Smooth muscle cell of the brain vasculature (primary cell): ENCODE measurements around the gene MAJIN.
A peak's percentile ranks its signal among the peaks of the same experiment; 100 is the strongest.

Experiments used
- DNase-seq: peaks from one replicate; pipeline ENCODE4 v3.0.0-alpha.2; 2012; ENCODE audit warnings: low read depth, low spot score

The MAJIN gene

GRCh38 chr11:64932324-64932723 lies 39.6 kb downstream of the MAJIN start:
- no peak for DNase-seq

DNA sequence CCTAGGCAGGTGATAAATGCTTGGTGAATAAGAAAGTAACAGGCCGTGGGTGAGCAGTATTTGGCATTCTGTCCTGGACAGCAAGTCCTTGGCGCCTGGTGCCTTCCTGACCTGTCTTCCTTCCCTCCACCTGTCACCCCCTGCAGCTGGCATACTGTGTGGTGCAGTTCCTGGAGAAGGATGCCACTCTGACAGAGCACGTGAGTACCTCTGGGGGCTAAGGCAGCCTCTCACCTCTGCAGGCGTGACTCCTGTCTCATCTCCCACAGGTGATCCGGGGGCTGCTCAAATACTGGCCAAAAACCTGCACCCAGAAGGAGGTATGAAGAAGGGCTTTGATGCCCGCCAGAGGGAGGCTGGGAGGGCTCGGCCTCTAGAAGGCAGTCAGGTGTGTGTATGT lies 40.6 kb downstream of the MAJIN start:
- no peak for DNase-seq

DNA sequence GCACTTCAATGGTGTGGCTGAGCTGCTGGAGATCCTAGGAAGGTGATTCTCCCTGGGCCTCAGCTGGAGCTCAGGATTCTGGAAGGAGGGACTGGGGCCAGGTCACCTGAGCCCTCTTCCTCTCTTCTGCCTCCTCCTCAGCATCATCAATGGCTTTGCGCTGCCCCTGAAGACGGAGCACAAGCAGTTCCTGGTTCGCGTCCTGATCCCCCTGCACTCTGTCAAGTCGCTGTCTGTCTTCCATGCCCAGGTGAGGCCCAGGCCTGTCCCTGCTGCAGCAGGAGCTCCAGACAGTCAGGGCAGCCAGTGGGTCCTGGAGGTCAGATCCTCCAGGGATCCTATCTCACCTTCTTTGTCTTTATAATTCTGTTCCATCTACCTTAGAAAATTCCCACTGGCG lies 41.6 kb downstream of the MAJIN start:
- no peak for DNase-seq

DNA sequence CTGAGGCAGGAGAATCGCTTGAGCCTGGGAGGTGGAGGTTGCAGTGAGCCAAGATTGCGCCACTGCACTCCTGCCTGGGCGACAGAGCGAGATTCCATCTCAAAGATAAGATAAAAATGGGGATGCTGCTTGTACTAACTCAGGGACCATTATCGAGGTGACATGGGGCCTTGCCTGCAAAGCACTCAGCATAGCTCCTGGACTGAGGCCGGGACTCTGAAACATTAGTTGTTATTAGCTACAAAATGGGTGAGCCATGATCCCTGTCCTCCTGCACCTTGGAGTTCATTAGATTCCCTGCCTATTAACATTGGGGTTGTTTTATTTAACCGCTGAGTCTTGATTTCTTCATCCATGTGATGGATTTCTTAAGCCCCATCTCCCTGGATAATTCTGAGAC lies 42.3 kb downstream of the MAJIN start:
- DNase-seq = no peak

GRCh38 chr11:64928957-64929356 lies 43.0 kb downstream of the MAJIN start:
- no peak for DNase-seq

- no peak for DNase-seq
Measured at GRCh38 chr11:64926689-64927088, 45.2 kb downstream of the MAJIN start.

- DNase-seq = no peak
Measured at GRCh38 chr11:64925536-64926436, 46.1 kb downstream of the MAJIN start.

DNA sequence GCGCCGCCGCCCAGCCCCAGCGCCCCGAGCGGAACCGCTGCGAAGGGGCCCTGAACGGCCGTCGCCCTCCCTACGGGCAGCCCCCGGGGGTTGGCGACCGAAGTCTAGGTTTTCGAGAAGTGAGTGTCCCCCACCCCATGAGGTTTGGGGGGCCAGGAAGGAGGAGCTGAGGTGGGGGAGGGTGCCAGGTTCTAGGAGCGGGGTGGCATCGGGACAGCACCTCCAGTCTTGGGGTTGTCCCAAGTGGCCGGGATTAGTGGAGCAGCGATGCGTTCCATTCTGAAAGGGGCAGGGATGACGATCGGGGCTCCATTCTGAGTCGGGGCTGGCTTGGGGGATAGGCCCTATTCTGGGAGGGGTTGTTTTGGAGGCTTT lies 47.0 kb downstream of the MAJIN start:
- no peak for DNase-seq

DNA sequence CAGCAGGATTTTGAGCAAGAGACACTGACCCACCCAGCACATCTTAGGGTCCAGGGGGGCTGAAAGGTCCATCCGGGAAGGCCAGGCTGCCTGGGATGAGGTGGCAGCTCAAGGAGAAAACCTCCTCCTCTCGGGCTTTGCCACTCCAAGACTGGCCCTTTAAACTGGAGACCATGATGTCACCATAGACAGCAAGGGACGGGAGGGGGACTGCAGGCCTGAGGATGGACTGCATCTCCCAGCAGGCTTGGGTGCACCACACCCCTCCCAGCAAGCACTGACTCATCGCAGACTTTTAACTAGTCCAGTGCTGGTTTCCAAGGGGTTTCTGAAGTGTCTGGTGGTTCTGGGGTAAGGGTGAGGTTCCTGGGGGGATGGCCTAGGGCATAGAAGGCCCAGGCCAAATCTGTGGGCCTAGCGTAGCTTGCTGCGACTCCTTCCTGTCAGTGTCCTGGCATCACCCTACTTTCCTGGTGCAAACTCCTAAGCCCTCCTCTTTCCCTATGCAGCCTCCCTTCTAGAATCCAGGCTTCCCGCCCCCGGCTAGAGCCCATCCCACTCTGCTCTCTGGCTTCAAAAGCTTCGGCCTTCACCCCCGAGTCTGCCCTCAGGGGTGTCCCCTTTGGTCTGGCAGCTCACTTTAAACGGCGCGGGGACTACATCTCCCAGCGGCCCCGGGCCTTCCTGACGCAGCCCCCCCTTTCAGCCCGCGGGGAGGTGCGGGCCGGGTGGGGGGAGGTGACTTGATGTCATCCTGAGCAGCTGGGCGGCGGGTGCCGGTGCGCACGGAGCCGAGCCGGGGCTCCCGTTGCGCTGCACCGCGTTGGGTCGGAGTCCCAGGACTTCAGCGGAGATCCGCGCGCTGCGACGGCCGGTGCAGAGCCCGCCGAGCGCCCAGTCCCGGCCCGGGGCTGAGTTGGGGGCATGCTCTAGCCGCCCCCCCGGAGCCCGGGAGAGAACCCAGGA lies 47.7 kb downstream of the MAJIN start, which contains the start of gene PPP2R5B:
PPP2R5B (plus strand) TSS at position 746 of the 966 bp plus-strand sequence. CDS start 1,046 bp downstream, outside the sequence.
- DNase-seq = peak; percentile 70

DNA sequence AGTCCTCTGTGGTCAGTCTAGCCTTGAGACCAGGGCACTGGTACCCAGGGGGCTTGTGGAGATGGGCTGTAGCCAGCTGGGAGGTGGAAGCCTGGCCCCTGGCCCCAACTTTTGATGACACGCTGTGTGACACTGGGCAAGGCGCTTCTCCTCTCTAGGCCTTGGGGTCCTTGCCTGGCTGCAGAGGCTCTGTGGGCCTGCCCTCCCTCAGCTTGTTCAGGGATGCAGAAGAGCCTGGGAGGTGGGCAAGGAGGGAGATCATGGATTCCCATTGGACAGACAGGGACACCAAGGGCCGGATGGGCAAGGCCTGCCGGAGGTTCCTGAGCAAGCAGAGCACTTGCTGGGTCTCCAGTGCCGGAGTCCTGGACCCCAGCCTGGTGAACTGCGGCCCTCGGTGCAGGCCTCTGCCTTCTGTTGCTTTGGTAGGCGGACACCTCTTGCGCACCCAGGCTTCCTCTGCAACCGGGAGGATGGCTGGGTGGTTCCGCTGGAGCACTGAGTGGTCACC lies 48.7 kb downstream of the MAJIN start:
- no peak for DNase-seq

DNA sequence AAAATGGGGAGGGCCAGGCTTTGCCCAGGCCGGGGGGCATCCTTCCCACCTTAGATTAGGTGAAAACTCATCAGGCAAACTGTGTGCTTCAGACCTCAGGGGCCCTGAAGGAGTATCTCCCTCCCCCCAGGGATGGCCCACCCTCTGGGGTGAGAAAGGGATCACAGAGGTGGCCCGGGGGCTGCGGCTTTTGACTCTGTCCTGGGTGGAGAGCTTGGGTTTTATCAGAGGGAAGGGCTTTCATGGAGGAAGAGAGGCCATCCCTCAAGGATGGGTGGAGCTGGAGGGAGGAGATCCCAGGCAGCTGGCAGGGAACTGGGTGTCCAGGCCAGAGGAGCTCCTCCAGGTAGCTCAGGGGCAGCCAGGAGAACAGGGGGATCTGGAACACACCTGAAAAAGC lies 50.5 kb downstream of the MAJIN start:
- no peak for DNase-seq

GRCh38 chr11:64920124-64920523 lies 51.8 kb downstream of the MAJIN start:
- DNase-seq = no peak

GRCh38 chr11:64919627-64920026 lies 52.3 kb downstream of the MAJIN start:
- DNase-seq = no peak

- peak; percentile 37 for DNase-seq
Measured at GRCh38 chr11:64918017-64918416, 53.9 kb downstream of the MAJIN start.

DNA sequence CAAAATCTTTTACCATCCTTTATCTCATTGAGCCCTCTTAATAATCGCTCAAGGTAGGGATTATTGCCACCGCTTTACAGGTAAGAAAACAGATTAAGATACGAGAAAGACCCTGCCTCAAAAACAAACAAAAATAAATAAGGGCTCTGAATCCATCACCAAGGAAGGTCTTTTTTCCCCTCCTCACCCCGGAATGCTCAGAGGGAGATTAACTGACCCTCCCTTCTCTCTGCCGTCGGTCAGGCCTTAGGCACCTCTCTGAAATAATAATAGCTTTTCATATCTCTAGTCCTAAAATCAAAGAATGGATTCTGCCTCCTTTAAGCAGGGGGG lies 54.3 kb downstream of the MAJIN start:
- no peak for DNase-seq

DNA sequence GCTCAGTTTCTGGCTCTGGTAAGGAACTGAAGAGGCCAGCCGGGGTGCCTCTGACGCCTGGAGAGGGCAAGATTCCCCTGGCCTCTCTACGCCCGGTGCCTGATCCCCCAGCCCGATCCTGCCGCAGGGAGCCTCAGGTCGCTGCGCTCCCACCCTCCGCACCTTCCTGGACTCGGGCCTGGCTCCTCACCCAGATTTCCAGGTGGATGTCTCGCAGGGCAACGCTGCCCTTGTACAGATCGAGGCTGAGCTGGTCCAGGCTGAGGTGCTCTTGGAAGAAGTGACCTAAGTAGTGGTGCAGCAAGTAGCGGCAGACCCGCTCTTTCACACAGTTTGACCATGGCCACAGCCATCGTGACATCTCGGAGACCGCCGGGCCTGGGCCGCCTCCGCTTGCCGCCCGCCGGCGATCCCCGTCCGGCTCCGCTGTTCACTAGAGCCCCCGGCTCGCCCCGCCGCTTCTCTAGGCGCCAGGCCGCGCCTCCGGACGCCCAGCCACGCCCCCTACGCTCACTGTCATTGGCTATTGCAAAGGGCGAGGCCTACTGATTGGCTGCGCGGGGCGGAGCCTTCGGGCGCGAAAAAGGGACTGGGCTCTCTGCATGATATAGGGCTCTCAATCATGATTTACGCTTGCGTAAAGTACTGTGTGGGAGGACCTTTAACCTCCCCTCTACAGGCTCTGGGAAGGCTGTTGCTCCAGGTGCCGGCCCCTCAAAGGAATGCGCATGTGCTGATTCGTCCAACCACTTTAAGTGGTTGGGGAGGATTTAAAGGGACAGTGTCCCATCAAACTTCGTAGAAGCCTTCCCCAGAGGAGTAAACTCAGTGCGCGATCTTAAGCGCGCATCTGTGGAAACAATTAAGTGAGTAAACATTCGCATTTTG lies 54.9 kb downstream of the MAJIN start, which contains the start of gene ATG2A:
ATG2A (minus strand) TSS at position 435 of the 888 bp plus-strand sequence; CDS start at position 361, 74 bp downstream.
- peak; percentile 100 for DNase-seq

DNA sequence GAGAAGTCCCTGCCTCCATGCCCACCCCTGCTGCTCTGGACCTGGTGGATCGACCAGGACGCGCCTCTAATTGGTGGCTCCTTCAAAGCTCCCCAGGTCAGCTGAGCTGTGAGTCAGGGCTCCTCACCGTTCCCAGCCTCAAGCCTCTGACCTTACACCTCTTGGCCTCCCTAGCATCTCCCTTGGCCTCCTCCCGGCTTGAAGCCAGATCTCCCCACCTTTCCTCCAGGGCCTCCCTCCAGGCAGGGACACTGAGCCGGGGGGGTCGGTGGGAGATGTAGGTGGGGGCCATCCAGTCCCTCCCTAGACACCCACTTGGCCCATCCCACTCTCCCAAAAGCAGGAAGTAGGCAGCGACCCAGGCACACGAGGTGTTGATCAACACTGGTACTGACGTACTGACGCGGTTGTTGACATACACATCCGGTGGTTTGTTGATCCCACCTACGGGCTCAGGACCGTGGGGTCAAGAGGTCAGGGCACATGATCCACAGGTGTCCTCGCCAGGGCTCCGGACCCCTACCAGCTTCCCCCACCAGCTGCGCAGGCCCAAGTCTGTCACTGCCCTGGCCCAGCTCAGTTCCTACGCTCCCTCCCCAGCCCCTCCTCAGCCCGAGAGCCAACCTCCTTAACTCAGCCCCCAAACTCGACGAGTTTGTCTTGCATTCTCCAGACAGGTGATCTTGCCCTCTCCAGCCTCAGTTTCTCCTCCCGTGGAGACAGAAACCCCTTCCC lies 55.7 kb downstream of the MAJIN start:
- DNase-seq = no peak

DNA sequence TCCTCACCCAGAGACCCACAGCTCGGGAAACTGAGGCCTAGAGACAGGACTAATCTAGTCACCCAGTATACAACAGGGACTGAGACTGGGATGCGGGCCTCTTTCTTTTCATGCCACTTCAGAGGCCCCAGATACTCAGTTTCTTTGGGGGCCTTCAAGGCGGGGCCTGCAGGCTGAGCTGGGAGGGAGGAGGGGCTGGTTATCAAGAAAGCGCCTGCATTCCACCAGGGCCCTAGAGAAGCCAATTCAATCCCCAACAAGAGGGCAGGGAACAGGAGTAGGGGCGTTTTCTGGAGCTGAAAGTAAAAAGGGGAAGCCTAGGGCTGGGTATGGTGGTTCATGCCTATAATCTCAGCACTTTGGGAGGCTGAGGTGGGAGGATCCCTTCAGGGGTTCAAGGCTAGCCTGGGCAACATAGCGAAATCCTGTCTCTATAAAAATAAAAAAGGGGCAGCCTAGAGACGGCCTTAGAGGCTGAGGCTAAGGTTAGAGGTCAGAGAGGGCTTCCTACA lies 56.5 kb downstream of the MAJIN start:
- DNase-seq = no peak

- DNase-seq = no peak
Measured at GRCh38 chr11:64914123-64914522, 57.8 kb downstream of the MAJIN start.

DNA sequence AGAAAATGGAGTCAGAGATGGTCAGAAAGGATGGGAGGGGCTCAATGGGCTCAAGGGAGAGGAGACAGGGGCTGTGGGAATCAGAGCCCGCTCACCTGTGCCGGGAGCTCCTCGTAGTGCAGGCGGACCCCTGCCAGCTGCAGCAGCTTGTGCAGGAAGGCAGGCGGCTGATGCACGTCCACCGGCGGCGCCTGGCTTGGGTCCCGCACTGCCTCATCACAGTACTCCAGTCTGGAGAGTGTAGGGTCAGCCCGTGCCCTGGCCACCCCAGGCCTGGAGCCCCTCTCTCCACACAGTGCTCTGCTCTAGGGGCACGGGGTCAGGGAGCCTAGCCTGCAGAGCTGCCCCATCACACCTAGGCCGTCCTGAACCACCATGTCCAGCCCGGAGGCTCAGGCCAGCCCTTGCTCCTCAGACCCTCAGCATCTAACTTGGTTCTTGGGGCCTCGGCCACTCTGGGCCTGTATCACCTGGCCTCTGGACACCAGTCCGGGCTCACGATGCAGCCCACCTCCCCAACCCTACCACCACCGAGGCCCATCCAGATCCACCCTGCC lies 58.7 kb downstream of the MAJIN start:
- DNase-seq = no peak
